NCI-H524 treated with DMSO at 0.1 percent for 48 hours (cell line): ENCODE data around the gene MCL1.
"Not testable (repeated sequence)": the region's sequence is repeated elsewhere in the genome, so short reads cannot be mapped to it uniquely, and the experiment has no call there.

ENCODE experiments used
- DNase-seq: peaks from one replicate; lab custom pipeline; 2025; lab: John Stamatoyannopoulos, UW

The MCL1 gene

DNA sequence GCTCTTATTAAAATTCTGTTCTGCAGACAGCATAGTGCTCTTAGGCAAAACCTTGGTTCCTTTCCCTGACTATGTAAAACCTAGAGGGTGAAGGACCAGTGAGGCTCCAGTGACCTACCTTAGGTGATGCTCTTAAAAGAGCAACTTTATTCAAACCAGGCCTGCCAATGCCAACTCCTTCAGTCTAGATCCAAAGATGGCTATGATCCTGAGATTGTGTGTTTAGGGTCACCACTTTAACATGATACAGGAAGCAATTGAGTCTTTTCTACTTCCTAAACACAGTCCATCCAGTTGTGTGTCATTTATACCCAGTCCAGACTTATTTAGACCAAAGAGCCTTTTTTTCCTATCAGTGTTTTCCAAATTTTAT is 10.8 kb downstream of the MCL1 start:
- DNase-seq: no peak

DNA sequence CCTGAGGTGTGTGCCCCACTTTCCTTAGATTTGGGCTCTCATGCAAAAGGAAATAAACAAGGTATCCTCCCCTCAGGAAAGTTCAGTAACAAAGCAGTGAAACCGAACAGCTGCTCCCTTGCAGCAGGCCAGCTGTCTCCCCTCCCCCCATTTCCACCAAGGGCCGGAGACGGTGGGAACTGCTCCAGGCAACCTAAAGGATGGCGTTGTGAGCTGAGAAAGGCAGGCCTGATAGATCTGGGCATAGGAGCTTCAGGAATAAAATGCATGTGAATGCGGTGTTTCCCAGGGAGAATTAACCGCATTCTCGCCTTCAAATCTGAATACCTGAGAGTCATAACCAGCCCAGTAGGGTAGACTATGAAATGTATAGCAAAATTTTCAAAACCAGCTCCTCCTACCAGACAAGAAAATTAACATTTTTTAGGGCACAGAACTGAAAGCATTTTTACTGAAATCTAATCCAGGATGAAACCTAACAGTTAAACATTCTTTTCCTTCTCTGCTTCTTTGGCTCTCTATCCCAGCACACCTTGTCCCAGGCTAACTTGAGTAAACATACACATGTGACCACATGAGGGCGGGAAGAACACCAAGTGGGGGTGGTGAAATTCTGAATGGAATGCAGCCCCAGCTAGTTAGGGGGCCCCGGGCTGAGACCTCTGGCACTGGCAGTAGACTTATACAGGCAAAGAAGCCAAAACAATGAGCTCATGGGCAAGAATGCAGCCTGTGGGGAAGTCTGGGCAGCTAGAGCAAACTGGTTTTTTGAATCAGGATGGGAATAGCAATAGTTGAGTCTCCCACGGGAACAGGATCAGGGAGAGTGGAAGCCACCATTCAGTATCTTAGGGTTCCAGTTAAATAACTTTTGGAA is 11.5 kb downstream of the MCL1 start:
- DNase-seq: peak; percentile 55

DNA sequence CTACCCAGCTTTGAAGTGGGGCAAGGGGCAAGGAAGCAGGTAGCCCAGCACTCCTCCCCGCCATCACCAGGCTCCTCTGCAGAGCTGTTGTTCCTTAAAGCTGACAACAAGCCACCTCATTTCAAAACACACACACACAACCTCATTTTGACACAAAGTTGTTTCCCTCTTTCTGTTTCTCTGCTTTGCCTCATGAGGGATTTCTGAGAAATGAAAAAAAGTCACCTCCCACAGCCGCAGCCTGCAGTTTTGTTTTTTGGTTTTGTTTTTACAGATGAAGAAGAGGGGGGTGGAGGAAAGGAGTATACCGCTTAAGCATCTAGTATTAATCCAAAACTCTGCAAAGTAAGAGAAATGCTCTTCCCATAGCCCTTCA is 12.1 kb downstream of the MCL1 start:
- no peak for DNase-seq

DNA sequence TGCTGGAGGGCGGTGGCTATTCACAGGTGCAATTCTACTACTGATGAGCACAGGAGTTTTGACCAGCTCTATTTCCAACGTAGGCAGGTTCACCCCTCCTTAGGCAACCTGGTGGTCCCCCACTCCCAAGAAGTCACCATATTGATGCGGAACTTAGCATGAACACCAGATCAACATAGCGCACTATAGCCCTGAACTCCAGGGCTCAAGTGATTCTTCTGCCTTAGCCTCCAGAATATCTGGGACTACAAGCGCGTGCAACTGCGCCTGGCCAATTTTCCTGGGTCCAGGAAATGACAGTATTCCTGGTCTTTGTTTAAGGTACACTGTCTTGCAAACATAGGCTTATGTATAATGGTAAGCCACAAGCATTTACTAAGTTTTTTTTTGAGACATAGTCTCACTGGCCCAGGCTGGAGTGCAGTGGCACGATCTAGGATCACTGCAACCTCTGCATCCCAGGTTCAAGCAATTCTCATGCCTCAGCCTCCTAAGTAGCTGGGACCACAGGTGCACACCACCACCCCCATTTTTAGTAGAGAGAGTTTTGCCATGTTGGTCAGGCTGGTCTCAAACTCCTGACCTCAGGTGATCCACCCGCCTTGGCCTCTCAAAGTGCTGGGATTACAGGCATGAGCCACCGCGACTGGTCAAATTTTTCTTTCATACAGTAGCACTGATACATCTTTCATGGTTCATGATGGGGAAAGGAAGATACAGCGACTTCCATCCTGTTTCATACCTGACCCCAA is 12.6 kb downstream of the MCL1 start:
- no peak for DNase-seq

DNA sequence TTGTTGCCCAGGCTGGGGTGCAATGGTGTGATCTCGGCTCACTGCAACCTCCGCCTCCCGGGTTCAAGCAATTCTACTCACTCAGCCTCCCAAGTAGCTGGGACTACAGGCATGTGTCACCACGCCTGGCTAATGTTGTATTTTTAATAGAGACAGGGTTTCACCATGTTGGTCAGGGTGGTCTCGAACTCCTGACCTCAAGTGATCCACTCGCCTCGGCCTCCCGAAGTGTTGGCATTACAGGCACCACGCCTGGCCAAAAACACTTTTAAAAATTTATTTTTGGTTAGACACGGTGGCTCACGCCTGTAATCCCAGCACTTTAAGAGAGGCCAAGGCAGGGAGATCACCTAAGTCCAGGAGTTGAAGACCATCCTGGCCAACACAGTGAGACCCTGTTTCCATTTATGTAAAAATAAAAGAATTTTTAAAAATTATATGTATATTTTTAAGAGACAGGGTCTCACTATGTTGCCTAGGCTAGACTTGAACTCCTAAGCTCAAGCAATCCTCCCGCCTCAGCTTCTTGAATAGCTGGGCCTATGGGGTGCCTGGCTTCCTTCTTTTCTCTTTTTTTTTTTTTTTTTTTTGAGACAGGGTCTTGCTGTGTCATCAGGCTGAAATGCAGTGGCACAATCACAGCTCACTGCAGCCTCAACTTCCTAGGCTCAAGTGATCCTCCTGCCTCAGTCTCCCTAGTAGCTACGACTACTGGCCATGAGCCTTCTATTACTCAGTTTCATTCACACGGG is 14.0 kb downstream of the MCL1 start:
- not testable (repeated sequence) for DNase-seq

DNA sequence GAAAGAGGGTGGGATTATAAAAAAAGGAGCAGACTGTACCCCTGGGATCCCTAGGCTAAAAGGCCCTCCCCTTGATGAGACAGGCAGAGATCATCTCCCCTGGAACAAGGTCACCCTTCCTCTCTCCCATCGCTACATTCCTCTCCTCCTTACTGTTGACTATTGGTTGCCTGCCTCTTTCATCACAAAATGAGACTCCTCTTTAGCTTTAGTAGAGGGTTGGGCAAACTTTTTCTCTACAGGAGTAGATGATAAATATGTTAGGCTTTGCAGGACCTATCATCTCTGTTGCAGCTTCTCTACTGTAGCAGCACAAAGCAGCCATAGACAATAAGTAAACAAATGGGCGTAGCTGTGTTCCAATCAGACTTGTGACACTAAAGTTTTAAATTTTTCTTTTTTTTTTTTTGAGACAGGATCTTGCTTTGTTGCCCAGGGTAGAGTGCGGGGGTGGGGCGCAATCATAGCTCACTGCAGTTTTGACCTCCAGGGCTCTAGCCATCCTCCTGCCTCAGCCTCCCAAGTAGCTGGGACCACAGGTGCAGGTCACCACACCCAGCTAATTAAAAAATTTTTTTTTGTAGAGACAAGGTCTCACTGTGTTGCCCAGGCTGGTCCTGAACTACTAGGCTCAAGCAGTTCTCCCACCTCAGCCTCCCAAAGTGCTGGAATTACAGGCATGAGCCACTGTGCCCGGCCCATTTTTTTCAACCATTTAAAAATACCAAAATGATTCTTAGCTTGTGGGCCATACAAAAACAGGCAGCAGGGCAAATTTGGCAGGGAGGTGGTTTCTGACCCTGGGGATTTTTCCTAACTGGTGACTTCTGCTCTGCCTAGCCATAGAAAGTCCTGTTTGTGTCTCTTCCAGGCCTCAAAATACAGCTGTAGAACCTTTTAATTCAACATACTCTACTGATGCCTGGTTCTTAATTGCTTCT is 15.1 kb downstream of the MCL1 start:
- DNase-seq: no peak

DNA sequence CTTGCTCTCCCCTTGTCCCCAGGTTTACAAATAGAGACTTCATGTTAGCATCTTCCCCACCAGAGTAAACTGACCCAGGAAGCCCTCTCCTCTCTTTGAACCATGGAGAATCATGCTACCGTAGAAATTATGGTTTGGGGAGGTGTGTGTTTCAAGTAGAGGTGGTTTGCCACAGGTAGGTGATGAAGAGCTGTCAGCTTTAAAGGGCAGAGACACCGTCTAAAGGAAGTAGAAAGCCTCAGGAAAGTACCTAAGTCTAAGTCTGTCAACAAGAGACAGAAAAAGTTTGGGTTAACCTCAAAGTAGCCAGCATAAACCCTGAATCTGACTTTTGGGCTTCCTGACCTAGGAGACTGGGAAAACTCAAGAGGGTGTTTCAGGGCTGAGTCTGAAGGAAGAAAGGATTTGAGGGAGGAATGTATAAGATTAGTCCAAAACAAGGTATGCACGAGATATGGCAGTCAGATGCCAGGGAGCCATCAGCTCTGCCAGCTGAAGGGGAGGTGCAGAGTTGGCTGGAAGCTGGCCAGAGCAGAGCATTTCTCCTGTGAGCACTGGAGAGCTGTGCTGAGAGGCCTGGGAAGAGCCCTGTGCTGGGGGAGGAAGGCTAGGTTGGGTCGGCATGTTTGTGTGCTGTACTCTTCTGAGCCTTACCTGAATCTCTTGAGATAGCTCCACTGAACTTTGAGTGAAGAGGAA is 15.9 kb downstream of the MCL1 start:
- DNase-seq: no peak

DNA sequence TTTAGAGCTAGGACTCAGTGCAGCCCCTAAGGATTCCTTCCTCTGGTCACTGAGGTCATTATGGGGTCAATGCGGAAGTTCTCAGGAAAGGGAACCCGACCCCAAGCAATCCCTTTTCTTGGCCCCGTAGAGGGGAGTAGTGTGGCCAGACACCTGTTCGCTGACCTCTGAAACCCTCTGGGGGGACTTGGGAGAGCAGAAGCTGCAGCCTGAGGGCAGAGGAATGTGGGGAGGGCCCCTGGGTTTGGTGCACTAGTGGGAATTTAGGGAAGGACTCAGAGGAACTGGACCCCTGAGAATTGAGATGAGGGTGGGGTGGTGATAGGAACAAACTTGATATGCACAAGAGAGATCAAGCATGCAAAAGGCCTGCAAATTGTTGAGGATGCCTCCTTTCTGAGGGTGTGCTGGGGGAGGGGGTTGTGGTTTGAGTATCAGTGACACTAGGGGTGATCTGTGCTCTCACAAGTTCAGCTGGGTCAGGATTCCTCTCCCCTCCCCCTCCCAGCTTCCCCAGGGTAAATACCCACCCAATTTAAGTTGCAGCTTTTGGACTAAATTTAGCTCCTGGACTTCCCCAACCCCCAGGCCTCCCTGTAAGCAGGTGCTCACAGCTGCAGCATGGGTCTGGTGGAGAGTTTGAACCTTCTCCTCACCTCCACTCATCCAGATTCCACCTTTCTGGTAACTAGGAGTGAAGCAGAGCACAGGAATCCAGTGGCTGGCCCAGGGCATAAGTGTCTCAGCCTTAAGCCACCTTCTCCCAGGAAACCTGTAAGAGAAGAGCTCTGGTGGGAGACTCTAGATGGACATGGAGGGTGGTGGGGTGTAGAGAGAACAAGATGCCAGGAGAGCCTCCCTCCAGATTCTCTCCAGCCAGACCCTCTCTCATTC is 16.7 kb downstream of the MCL1 start:
- no peak for DNase-seq

DNA sequence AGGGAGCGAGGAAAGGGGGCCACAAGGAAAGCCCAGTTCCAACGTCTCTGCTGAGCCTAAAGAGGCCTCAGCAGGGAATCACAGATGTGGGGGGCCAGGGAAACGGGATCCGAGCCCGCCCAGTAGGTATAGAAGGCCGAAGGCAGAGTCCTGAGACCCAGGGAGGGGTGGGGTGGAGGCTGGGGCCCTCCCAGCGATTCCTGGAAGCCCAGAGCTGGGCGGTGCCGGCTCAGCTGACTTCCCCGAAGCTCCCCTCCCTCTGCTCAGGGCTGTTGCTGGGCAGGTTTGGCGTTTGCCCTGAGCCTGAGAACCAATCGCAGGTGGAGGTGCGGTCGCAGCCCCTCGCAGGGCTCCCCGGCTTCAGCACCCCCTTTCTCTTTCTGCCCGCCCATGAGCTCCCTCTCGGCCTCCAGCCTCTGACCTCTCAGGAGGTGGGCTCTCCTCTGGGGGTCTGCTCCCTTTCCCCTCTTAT is 17.4 kb downstream of the MCL1 start:
- DNase-seq: peak; percentile 38

DNA sequence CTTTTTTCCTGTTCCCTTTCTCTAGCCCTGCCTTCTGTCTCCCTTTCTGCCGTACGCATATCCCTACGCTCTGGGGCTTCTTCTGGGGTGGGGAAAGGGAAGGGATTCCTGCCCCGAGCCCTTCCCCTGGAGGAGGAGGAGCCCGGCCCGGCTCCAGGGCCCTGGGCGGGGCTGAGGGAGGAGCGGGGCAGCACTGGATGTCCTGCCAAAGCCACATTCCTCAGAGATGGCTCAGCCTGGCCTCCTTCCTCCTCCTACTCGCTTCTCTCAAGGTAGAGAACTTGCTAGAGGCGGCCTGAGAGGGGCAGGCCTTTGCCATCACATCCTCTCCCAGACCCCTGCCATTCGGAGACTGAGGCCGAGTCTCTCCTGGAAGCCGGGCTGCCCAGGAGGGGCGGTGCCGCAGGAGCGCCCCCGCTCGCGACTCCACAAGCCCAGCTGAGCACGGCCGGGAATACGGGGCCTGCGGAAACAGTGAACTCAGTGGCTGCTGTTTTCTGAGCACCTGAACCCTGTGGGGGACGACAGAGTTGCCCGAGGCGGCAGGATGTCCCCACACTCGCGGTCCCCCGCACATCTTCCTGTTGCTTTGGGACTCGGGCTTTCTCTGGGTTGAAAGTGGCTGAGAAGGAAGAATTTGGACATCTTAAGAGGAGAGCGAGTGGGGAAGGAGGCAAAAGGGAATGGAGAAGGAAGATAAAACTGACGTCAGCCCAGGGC is 18.0 kb downstream of the MCL1 start:
- peak; percentile 57 for DNase-seq

DNA sequence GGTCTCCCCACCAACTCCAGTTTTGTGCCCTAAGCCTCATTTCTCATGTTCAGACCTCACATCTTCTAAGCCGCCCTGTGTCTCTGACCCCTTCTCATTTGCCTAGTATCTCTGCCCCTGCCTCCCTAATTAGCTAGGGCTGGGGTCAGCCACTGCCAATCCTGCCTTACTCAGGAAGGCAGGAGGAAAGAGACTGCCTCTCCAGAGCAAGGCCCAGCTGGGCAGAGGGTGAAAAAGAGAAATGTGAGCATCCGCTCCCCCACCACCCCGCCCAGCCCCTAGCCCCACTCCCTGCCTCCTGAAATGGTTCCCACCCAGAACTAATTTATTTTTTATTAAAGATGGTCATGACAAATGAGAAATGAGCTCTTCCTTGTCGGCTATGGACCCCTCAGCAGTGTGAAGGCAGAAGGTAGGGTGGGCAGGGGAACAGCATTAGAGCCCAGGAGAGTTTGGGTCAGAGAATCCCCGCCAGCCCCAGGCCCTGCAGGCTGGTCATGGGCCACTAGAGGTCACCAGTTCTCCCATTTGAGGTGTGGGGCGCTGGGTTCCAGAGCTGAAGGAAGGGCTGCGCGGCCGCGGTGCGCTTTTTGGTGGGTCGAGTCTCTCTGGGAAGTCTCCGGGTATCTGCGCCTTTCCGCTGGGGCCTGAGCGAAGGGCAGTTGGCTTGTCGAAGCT is 18.7 kb downstream of the MCL1 start:
- DNase-seq: peak; percentile 57

DNA sequence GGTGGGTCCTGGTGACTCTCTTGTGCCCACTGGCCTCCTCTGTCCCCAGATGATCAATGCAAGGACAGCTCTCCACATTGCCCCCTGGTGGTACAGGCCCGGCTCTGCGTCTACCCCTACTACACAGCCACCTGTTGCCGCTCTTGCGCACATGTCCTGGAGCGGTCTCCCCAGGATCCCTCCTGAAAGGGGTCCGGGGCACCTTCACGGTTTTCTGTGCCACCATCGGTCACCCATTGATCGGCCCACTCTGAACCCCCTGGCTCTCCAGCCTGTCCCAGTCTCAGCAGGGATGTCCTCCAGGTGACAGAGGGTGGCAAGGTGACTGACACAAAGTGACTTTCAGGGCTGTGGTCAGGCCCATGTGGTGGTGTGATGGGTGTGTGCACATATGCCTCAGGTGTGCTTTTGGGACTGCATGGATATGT is 19.4 kb downstream of the MCL1 start:
- no peak for DNase-seq

DNA sequence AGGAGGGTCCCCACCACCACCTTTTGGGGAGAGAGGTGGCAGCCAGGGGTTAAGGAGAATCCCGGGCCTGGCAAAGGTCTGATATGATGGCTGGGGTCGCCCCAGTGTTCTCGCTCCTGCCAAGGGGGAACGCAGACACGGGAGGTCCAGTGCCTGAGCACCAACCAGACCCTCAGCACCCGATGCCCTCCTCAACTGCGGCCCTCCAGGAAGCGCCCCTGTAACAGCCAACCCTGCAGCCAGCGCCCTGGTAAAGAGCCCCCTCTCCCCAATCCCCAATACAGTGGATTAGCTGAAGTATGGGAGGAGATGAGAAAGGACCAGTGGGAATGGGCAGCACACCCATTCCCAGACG is 19.8 kb downstream of the MCL1 start:
- DNase-seq: no peak

DNA sequence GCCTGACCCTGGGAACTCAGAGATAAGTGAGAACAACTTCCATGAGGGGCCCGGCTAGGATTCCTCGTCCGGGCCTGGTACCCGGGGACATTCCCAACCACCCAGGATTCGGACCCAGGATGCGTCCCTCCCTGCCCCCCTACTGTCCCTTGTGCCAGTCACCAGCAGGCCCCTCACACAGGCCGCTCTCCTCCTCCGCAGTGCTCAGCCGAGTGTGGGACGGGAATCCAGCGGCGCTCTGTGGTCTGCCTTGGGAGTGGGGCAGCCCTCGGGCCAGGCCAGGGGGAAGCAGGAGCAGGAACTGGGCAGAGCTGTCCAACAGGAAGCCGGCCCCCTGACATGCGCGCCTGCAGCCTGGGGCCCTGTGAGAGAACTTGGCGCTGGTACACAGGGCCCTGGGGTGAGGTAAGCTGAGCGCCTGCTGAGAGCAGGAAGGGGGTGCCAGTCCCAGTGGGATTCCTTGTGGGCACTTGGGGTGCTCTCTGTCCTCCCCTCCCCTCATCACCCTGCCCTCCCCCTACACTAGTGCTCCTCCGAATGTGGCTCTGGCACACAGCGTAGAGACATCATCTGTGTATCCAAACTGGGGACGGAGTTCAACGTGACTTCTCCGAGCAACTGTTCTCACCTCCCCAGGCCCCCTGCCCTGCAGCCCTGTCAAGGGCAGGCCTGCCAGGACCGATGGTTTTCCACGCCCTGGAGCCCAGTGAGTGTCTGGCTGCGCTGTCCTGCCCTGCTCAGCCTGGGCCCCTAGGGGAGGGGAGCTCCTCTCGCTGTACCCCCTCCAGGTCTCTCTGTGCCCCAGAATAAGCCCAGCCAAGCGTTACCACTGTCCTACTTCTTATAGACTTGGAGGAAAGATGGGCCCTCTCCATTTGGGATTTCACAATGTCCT is 20.4 kb downstream of the MCL1 start:
- no peak for DNase-seq

DNA sequence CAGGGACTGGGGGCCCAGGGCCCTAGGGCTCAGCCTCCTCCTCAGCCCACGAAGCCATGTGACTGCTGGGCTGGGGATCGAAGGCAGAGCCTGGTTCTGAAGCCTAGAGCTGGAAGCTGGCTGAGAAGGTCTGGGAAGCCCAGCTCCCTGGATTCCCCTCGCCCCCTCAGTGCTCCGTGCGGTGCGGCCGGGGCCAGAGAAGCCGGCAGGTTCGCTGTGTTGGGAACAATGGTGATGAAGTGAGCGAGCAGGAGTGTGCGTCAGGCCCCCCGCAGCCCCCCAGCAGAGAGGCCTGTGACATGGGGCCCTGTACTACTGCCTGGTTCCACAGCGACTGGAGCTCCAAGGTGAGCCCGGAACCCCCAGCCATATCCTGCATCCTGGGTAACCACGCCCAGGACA is 21.1 kb downstream of the MCL1 start:
- DNase-seq: no peak

DNA sequence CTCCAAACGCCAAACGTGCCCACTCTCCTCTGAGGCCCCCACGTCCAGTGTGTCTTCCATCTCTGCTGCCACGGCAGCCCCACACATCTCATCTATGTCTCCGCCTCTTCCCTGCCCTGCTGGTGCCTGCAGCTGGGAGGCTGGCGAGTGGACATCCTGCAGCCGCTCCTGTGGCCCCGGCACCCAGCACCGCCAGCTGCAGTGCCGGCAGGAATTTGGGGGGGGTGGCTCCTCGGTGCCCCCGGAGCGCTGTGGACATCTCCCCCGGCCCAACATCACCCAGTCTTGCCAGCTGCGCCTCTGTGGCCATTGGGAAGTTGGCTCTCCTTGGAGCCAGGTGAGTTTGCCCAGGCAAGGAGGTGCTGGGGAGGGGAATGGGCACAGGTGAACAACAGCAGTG is 21.6 kb downstream of the MCL1 start:
- DNase-seq: no peak

DNA sequence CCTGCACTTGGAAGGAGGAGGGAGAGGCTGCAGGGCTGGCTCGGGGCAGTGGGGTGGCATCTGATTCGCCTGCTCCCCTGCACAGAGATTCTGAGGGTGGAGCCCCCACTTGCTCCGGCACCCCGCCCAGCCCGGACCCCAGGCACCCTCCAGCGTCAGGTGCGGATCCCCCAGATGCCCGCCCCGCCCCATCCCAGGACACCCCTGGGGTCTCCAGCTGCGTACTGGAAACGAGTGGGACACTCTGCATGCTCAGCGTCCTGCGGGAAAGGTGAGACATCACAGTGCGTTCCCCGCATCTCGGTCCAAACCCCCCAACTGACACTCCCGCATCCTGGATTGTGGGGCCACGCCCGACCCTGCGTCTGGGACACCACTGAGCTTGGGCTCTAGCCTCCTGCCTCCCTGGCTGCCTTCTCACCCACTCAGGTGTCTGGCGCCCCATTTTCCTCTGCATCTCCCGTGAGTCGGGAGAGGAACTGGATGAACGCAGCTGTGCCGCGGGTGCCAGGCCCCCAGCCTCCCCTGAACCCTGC is 22.3 kb downstream of the MCL1 start:
- DNase-seq: no peak
